K562 (cell line): ENCODE results near the gene ERICH2. TPM values are rescaled to one million over a fixed set of nuclear protein-coding genes. Genes with fewer than 3 reads are reported as not detected.

Experiments used
- CBX8 ChIP-seq: fragments of 200-600 bp; sonication (generic); IDR thresholded peaks from 2 replicates; pipeline ENCODE4 v1.6.1; 2012; ENCODE audit warnings: borderline replicate concordance, mixed run types, low read depth, mild to moderate bottlenecking, moderate library complexity, mixed read lengths, low read length, control low read depth, inconsistent platforms; ENCODE audit not compliant: poor library complexity, severe bottlenecking; ENCODE audit errors: extremely low read depth
- HDAC8 ChIP-seq: fragments of 450-650 bp; IDR thresholded peaks from 2 replicates; pipeline ENCODE4 v1.6.1; 2016; ENCODE audit warnings: mild to moderate bottlenecking, missing genetic modification characterization, moderate library complexity, missing compliant biosample characterization
- HLTF ChIP-seq: fragments of 450-650 bp; IDR thresholded peaks from 2 replicates; pipeline ENCODE4 v1.6.1; 2016
- NUFIP1 ChIP-seq: fragments of 450-650 bp; IDR thresholded peaks from 2 replicates; pipeline ENCODE4 v1.6.1; 2018; ENCODE audit not compliant: partially characterized antibody
- POLR2AphosphoS2 ChIP-seq: IDR thresholded peaks from 2 replicates; pipeline ENCODE4 v1.6.1; 2012; ENCODE audit warnings: low read length, improper control_type of control experiment
- SIN3A ChIP-seq, 2 experiments: fragments of 150-350 bp in 1 of 2; IDR thresholded peaks; 2 replicates each; pipeline ENCODE4 v1.6.1; 2011 to 2016; ENCODE audit warnings: borderline replicate concordance in 2 of 2, low read depth in 2 of 2, low read length in 2 of 2, mild to moderate bottlenecking in 2 of 2, moderate library complexity in 2 of 2; ENCODE audit not compliant: control insufficient read depth in 1 of 2
- SRSF7 ChIP-seq: fragments of 200-400 bp; formaldehyde crosslinking; optimal IDR thresholded peaks from 2 replicates; pipeline ENCODE3; 2017; ENCODE audit warnings: mild to moderate bottlenecking, low read depth, low read length
- ZC3H11A ChIP-seq: IDR thresholded peaks from 2 replicates; pipeline ENCODE4 v1.6.1; 2012; ENCODE audit warnings: low read depth, low read length, improper control_type of control experiment
- polyA plus RNA-seq, 8 experiments: library from polyadenylated mRNA; depleted of rRNA in 4 of 8; stranded (reverse) in 5 of 8; unstranded in 3 of 8; fragments of >200 nt; fragmentation: Nextera tagmentation in 2 of 8; fragmentation: Illumina TruSeq in 1 of 8; extraction: Ambion mirVana in 2 of 8; extraction: Trizol in 1 of 8; gene quantifications; 2 replicates each; pipeline versions ENCODE4 v1.2.1 to v1.2.3, GENCODE V29; 2011 to 2014; ENCODE audit warnings: inconsistent platforms in 1 of 8, missing spikeins in 1 of 8
- total RNA-seq, 7 experiments: library from RNA; depleted of rRNA in 6 of 7; stranded (reverse); fragments of >200 nt in 6 of 7; fragmentation: Illumina TruSeq in 2 of 7; extraction: Trizol in 2 of 7; gene quantifications; 2 replicates each; pipeline versions ENCODE4 v1.2.1 to v1.2.3, GENCODE V29; 2011 to 2021; ENCODE audit warnings: low replicate concordance in 1 of 7
- TF ChIP-seq, protein P1 (sequence below): IDR thresholded peaks from 3 replicates; pipeline ENCODE4 v1.6.1; 2011; ENCODE audit warnings: borderline replicate concordance, mild to moderate bottlenecking; ENCODE audit not compliant: insufficient read length, insufficient read depth
- TF ChIP-seq, protein P2 (sequence below): fragments of 450-650 bp; formaldehyde crosslinking; IDR thresholded peaks from 2 replicates; pipeline ENCODE4 v1.4.0; 2022; ENCODE audit warnings: missing genetic modification characterization
- TF ChIP-seq, protein P3 (sequence below): fragments of 250-450 bp; sonication (Bioruptor Pico); IDR thresholded peaks from 2 replicates; pipeline ENCODE4 v1.5.0; 2021; ENCODE audit warnings: mild to moderate bottlenecking, borderline replicate concordance
- TF ChIP-seq, protein P4 (sequence below), 2 experiments: IDR thresholded peaks in 1 of 2; conservative IDR thresholded peaks in 1 of 2; 2 replicates each; pipeline ENCODE4 v1.6.1; 2016; ENCODE audit warnings: low read depth in 2 of 2, mild to moderate bottlenecking in 1 of 2, missing compliant biosample characterization in 1 of 2, missing genetic modification characterization in 1 of 2, moderate library complexity in 1 of 2
- TF ChIP-seq, protein P5 (sequence below): fragments of 200-400 bp; formaldehyde crosslinking; IDR thresholded peaks from 2 replicates; pipeline ENCODE4 v1.6.1; 2017; ENCODE audit warnings: mild to moderate bottlenecking, low read depth, low read length, moderate library complexity
- TF ChIP-seq, protein P6 (sequence below): fragments of 250-450 bp; sonication (Bioruptor Pico); IDR thresholded peaks from 2 replicates; pipeline ENCODE4 v1.5.0; 2020; ENCODE audit warnings: mild to moderate bottlenecking

ERICH2 gene
- total and polyA plus RNA-seq, 9 of the 15 experiments (the other 6 are each of a cell fraction or from before 2014, with no cell fraction given), result 0.85 to 2.4 (median 1.6) TPM

DNA sequence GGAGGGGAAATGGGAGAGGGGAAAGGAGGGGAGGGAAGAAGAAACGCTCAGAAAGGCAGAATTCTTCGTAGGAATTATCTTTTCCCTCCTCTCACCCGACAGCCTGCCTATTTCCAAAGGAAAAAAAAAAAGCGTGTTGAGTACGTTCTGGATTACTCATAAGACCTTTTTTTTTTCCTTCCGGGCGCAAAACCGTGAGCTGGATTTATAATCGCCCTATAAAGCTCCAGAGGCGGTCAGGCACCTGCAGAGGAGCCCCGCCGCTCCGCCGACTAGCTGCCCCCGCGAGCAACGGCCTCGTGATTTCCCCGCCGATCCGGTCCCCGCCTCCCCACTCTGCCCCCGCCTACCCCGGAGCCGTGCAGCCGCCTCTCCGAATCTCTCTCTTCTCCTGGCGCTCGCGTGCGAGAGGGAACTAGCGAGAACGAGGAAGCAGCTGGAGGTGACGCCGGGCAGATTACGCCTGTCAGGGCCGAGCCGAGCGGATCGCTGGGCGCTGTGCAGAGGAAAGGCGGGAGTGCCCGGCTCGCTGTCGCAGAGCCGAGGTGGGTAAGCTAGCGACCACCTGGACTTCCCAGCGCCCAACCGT, 46.4 kb downstream of the ERICH2 start, which contains the start of gene GAD1 (continued):
- TF ChIP-seq, protein P1, sequence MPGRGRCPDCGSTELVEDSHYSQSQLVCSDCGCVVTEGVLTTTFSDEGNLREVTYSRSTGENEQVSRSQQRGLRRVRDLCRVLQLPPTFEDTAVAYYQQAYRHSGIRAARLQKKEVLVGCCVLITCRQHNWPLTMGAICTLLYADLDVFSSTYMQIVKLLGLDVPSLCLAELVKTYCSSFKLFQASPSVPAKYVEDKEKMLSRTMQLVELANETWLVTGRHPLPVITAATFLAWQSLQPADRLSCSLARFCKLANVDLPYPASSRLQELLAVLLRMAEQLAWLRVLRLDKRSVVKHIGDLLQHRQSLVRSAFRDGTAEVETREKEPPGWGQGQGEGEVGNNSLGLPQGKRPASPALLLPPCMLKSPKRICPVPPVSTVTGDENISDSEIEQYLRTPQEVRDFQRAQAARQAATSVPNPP, result no peak
- TF ChIP-seq NUFIP1 (no peak), ZC3H11A (no peak), SRSF7 (no peak), HDAC8 (tag) (no peak), HLTF (no peak), SIN3A (IDR thresholded peaks at IDR 0.05; ENCODE audit: borderline replicate concordance in 2 of 2, control insufficient read depth in 1 of 2, low read depth in 2 of 2, low read length in 2 of 2) (no peak; a peak in 1 of 4 replicates), POLR2AphosphoS2 (no peak), CBX8 (no peak)
- TF ChIP-seq, protein P2, sequence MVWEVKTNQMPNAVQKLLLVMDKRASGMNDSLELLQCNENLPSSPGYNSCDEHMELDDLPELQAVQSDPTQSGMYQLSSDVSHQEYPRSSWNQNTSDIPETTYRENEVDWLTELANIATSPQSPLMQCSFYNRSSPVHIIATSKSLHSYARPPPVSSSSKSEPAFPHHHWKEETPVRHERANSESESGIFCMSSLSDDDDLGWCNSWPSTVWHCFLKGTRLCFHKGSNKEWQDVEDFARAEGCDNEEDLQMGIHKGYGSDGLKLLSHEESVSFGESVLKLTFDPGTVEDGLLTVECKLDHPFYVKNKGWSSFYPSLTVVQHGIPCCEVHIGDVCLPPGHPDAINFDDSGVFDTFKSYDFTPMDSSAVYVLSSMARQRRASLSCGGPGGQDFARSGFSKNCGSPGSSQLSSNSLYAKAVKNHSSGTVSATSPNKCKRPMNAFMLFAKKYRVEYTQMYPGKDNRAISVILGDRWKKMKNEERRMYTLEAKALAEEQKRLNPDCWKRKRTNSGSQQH (CRISPR knock-in tag), result no peak
- TF ChIP-seq, protein P3, sequence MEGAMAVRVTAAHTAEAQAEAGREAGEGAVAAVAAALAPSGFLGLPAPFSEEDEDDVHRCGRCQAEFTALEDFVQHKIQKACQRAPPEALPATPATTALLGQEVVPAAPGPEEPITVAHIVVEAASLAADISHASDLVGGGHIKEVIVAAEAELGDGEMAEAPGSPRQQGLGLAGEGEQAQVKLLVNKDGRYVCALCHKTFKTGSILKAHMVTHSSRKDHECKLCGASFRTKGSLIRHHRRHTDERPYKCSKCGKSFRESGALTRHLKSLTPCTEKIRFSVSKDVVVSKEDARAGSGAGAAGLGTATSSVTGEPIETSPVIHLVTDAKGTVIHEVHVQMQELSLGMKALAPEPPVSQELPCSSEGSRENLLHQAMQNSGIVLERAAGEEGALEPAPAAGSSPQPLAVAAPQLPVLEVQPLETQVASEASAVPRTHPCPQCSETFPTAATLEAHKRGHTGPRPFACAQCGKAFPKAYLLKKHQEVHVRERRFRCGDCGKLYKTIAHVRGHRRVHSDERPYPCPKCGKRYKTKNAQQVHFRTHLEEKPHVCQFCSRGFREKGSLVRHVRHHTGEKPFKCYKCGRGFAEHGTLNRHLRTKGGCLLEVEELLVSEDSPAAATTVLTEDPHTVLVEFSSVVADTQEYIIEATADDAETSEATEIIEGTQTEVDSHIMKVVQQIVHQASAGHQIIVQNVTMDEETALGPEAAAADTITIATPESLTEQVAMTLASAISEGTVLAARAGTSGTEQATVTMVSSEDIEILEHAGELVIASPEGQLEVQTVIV, result no peak
- TF ChIP-seq, protein P4, sequence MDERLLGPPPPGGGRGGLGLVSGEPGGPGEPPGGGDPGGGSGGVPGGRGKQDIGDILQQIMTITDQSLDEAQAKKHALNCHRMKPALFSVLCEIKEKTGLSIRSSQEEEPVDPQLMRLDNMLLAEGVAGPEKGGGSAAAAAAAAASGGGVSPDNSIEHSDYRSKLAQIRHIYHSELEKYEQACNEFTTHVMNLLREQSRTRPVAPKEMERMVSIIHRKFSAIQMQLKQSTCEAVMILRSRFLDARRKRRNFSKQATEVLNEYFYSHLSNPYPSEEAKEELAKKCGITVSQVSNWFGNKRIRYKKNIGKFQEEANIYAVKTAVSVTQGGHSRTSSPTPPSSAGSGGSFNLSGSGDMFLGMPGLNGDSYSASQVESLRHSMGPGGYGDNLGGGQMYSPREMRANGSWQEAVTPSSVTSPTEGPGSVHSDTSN (CRISPR knock-in tag; IDR thresholded peaks at IDR 0.05; ENCODE audit: low read depth), result no peak
- TF ChIP-seq, protein P4 (tag; conservative IDR thresholded peaks at IDR 0.05; ENCODE audit: low read depth), result no peak
- TF ChIP-seq, protein P5, sequence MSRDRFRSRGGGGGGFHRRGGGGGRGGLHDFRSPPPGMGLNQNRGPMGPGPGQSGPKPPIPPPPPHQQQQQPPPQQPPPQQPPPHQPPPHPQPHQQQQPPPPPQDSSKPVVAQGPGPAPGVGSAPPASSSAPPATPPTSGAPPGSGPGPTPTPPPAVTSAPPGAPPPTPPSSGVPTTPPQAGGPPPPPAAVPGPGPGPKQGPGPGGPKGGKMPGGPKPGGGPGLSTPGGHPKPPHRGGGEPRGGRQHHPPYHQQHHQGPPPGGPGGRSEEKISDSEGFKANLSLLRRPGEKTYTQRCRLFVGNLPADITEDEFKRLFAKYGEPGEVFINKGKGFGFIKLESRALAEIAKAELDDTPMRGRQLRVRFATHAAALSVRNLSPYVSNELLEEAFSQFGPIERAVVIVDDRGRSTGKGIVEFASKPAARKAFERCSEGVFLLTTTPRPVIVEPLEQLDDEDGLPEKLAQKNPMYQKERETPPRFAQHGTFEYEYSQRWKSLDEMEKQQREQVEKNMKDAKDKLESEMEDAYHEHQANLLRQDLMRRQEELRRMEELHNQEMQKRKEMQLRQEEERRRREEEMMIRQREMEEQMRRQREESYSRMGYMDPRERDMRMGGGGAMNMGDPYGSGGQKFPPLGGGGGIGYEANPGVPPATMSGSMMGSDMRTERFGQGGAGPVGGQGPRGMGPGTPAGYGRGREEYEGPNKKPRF, result no peak
- TF ChIP-seq, protein P6, sequence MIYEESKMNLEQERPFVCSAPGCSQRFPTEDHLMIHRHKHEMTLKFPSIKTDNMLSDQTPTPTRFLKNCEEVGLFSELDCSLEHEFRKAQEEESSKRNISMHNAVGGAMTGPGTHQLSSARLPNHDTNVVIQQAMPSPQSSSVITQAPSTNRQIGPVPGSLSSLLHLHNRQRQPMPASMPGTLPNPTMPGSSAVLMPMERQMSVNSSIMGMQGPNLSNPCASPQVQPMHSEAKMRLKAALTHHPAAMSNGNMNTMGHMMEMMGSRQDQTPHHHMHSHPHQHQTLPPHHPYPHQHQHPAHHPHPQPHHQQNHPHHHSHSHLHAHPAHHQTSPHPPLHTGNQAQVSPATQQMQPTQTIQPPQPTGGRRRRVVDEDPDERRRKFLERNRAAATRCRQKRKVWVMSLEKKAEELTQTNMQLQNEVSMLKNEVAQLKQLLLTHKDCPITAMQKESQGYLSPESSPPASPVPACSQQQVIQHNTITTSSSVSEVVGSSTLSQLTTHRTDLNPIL, result no peak
